ENCODE measurements around the gene ZCCHC14. TPM values are rescaled to one million over a fixed set of nuclear protein-coding genes. Genes with fewer than 3 reads are reported as not detected.

The ZCCHC14 gene
- polyA plus RNA-seq, 2 of the 4 experiments (the other 2 are of a cell fraction) = 3.8 to 7.3 TPM

DNA sequence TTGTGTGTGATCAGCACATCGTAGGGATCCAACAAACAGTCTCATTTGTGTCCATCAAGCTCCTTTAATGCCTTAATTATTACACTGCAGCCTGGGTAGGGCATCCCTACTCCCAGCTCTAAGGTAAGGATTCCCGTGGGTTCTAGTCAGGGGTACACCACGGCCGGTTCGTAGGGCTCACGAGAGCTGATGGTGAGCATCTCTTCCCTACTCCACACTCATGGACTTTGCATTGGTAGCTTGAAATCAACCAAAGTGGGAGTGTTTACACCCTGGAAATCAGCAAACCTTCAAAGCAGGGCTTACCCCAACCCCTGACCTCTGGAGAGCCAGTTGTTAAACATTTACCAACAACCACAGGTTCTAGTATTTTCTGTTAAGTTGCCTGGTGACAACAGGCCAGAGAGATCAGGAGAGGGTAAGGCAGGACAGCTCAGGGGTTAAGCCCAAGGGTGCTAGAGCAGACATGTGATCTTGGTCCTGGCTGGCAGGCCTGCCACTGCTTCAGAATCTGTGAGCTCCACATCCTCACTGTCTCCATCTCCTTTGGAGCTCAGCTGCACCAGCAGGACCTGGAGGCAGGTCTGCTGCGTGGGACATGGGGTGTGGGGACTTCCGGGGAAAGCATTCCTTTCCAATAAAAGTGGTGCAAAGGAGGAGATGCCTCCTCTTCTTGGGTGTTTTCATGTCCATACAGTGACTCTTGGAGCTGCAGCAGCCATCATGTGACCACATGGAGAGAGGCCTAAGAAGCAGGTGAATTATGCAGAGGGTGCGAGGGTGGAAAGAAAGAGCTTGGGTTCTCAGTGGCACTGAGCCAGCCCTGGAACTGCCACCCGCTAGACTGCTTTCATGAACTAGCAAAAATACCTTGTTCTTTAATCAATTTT is 36.1 kb upstream of the ZCCHC14 start:
- POLR2A ChIA-PET = no interaction called here
- Histone ChIP-seq H3K4me2 (no peak overlapping the region), H3K27ac (no peak overlapping the region), H3K9me3 (peaks cover 58% of the 10 kb centered on the region), H3K4me3 (no peak overlapping the region), H3K4me1 (no peaks in the 10 kb centered on the region)
- ATAC-seq = no peak
- TF ChIP-seq ESRRA (IDR thresholded peaks at IDR 0.05; ENCODE audit: borderline replicate concordance, low read length) = no peak
- no peak for TF ChIP-seq JUN (IDR thresholded peaks at IDR 0.05)
- TF ChIP-seq, protein P1, sequence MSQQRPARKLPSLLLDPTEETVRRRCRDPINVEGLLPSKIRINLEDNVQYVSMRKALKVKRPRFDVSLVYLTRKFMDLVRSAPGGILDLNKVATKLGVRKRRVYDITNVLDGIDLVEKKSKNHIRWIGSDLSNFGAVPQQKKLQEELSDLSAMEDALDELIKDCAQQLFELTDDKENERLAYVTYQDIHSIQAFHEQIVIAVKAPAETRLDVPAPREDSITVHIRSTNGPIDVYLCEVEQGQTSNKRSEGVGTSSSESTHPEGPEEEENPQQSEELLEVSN (IDR thresholded peaks at IDR 0.05; ENCODE audit: borderline replicate concordance, low read depth) = no peak
- no peak for TF ChIP-seq SREBF2 (IDR thresholded peaks at IDR 0.05)
- no peak for TF ChIP-seq TP53 (CRISPR knock-in tag; IDR thresholded peaks at IDR 0.05)
- TF ChIP-seq ELK1 (IDR thresholded peaks at IDR 0.05; ENCODE audit: low read depth, low read length) = no peak
- TF ChIP-seq EHMT2 (IDR thresholded peaks at IDR 0.05; ENCODE audit: low read depth) = no peak
- TF ChIP-seq FOSB (CRISPR knock-in tag; IDR thresholded peaks at IDR 0.05) = no peak
- TF ChIP-seq, protein P2, sequence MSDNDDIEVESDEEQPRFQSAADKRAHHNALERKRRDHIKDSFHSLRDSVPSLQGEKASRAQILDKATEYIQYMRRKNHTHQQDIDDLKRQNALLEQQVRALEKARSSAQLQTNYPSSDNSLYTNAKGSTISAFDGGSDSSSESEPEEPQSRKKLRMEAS (IDR thresholded peaks at IDR 0.05) = no peak
- no peak for TF ChIP-seq POLR2A (IDR thresholded peaks at IDR 0.05; ENCODE audit: low read length)
- no peak for TF ChIP-seq KDM1A (IDR thresholded peaks at IDR 0.05; ENCODE audit: low read depth)
- FAIRE-seq = no peak
- no peak for DNase-seq (ENCODE audit: low read depth in 1 of 2, low spot score in 1 of 2)
- WGBS (ENCODE audit: missing lambda C conversion rate) = 48% methylated on average over 8 of the region's 10 CpGs
- CTCF ChIA-PET = interaction anchor here (1.0 to 1.5 kb wide), 6 partner anchors 13 to 112 kb away, joined by 3 to 8 read pairs (median 4); no protein-coding TSS in a partner anchor

DNA sequence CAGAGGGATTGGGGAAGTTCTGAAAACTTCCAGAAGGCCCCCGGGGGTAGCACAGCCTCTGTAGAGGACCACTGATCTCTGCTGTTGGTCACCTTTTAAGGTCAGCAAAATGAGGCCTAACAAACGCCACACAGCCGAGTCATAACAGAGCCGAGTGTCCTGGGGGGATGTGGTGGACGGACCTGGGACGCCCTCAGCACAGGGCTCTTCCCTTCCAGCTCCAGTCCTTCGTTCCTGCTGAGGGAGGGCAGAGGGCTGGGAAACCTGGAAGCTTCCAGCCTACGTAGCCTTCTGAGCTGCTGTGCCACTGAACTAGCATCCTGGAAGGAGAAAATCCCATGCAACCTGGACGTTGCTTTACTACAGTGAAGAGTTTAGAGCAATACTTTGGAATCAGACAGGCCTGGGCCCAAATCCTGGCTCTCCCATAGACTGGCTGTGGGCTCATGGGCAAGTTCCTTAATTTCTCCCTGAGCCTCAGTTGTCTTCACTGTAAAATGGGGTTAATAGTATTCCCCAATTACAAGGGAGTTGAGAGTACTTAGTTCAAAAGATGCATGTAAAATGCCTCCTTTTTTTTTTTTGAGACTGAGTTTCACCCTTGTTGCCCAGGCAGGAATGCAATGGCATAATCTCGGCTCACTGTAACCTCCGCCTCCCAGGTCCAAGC is 34.4 kb upstream of the ZCCHC14 start:
- FAIRE-seq (no peak), DNase-seq (ENCODE audit: low read depth in 1 of 2, low spot score in 1 of 2) (no peak), ATAC-seq (no peak)
- ChIA-PET POLR2A (no interaction called here), CTCF (interaction anchor here (0.6 to 1.1 kb wide), 2 partner anchors 109 to 137 kb away, joined by 3 read pairs; no protein-coding TSS in a partner anchor)
- Histone ChIP-seq H3K27ac (no peak overlapping the region), H3K4me1 (no peaks in the 10 kb centered on the region), H3K4me2 (no peak overlapping the region), H3K9me3 (peaks cover 56% of the 10 kb centered on the region), H3K4me3 (no peak overlapping the region)
- no peak for TF ChIP-seq MAFK (IDR thresholded peaks at IDR 0.05; ENCODE audit: partially characterized antibody)
- no peak for TF ChIP-seq CBX2 (IDR thresholded peaks at IDR 0.05; ENCODE audit: borderline replicate concordance, low read depth)
- no peak for TF ChIP-seq RNF2 (IDR thresholded peaks at IDR 0.05; ENCODE audit: borderline replicate concordance, low read depth)
- no peak for TF ChIP-seq RAD21 (conservative IDR thresholded peaks at IDR 0.05 in 1 of 2, IDR thresholded peaks at IDR 0.05 in 1 of 2)
- no peak for TF ChIP-seq HDAC2 (IDR thresholded peaks at IDR 0.05)
- TF ChIP-seq ZNF302 (CRISPR knock-in tag; IDR thresholded peaks at IDR 0.05) = no peak
- no peak for TF ChIP-seq HOXB5 (CRISPR knock-in tag; IDR thresholded peaks at IDR 0.05)
- TF ChIP-seq, protein P2 (IDR thresholded peaks at IDR 0.05) = no peak
- TF ChIP-seq KDM5A (IDR thresholded peaks at IDR 0.05) = no peak
- no peak for TF ChIP-seq PHF8 (IDR thresholded peaks at IDR 0.05; ENCODE audit: borderline replicate concordance, low read depth)
- no peak for TF ChIP-seq CHD2 (IDR thresholded peaks at IDR 0.05; ENCODE audit: low read length, partially characterized antibody)
- TF ChIP-seq, protein P3, sequence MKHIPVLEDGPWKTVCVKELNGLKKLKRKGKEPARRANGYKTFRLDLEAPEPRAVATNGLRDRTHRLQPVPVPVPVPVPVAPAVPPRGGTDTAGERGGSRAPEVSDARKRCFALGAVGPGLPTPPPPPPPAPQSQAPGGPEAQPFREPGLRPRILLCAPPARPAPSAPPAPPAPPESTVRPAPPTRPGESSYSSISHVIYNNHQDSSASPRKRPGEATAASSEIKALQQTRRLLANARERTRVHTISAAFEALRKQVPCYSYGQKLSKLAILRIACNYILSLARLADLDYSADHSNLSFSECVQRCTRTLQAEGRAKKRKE (CRISPR knock-in tag; IDR thresholded peaks at IDR 0.05; ENCODE audit: low read depth) = no peak
- TF ChIP-seq HOXB13 (CRISPR knock-in tag; IDR thresholded peaks at IDR 0.05; ENCODE audit: low read depth) = no peak
- TF ChIP-seq HOXA7 (CRISPR knock-in tag; IDR thresholded peaks at IDR 0.05) = no peak
- no peak for TF ChIP-seq RARB (CRISPR knock-in tag; IDR thresholded peaks at IDR 0.05)
- TF ChIP-seq SREBF2 (IDR thresholded peaks at IDR 0.05) = no peak
- no peak for TF ChIP-seq NFE2L2 (conservative IDR thresholded peaks at IDR 0.05; ENCODE audit: low read length)
- TF ChIP-seq ELK1 (IDR thresholded peaks at IDR 0.05; ENCODE audit: low read depth, low read length) = no peak
- WGBS (ENCODE audit: missing lambda C conversion rate) = 36% methylated on average over 10 of the region's 11 CpGs

All from A549 (cell line).